Transverse colon (tissue), 4 donors: ENCODE data around the gene CREM. TPM values are rescaled to one million over a fixed set of nuclear protein-coding genes. Genes with fewer than 3 reads are reported as not detected.

ENCODE experiments used
- DNase-seq: peaks from one replicate; pipeline ENCODE4 v3.0.0-alpha.2; 2019
- H3K27ac ChIP-seq, 4 donors: fragments of 200-600 bp; sonication (generic); 2 replicates each; pipeline ENCODE4 v1.5.1; 2016 to 2018; ENCODE audit warnings: inconsistent platforms in 4 of 4
- H3K27me3 ChIP-seq: fragments of 200-600 bp; sonication (generic); 2 replicates; pipeline ENCODE4 v1.5.1; 2017; ENCODE audit warnings: inconsistent platforms
- H3K36me3 ChIP-seq, 4 donors: fragments of 200-600 bp; sonication (generic); 2 replicates each; pipeline ENCODE4 v1.5.1; 2017 to 2019; ENCODE audit warnings: inconsistent platforms in 4 of 4
- H3K4me1 ChIP-seq, 4 donors: fragments of 200-600 bp; sonication (generic); 2 replicates each; pipeline ENCODE4 v1.5.1; 2017 to 2020; ENCODE audit warnings: inconsistent platforms in 4 of 4
- H3K4me3 ChIP-seq, 4 donors: fragments of 200-600 bp; sonication (generic); 1 replicate in 1 of 4; 2 replicates in 3 of 4; pipeline versions ENCODE4 v1.5.1 to v1.6.1; 2017 to 2019; ENCODE audit warnings: inconsistent platforms in 4 of 4
- H3K9me3 ChIP-seq, 2 donors: fragments of 200-600 bp; sonication (generic); 2 replicates each; pipeline ENCODE4 v1.5.1; 2017 to 2019; ENCODE audit warnings: inconsistent platforms in 2 of 2
- CTCF ChIP-seq, 5 experiments: fragments of 200-600 bp in 3 of 5; fragments of 450-650 bp in 2 of 5; sonication (generic) in 3 of 5; IDR thresholded peaks; 1 replicate in 2 of 5; 2 replicates in 3 of 5; pipeline ENCODE4 v1.5.1; 2016 to 2017; ENCODE audit warnings: antibody characterized with exemption in 5 of 5, inconsistent platforms in 3 of 5, mild to moderate bottlenecking in 2 of 5, moderate library complexity in 1 of 5
- EP300 ChIP-seq: sonication (generic); formaldehyde crosslinking; IDR thresholded peaks from one replicate; pipeline ENCODE4 v1.6.1; 2017; ENCODE audit warnings: antibody characterized with exemption, low read depth
- POLR2A ChIP-seq: fragments of 450-650 bp; IDR thresholded peaks from one replicate; pipeline ENCODE4 v1.6.1; 2016; ENCODE audit warnings: antibody characterized with exemption, mild to moderate bottlenecking, moderate library complexity
- POLR2AphosphoS5 ChIP-seq, 3 donors: sonication (generic); formaldehyde crosslinking; IDR thresholded peaks; one replicate each; pipeline ENCODE4 v1.6.1; 2016; ENCODE audit warnings: antibody characterized with exemption in 3 of 3
- WGBS, 2 donors: methylation state at CpG; one replicate each; pipeline ENCODE4 v1.1.5; 2018; ENCODE audit warnings: low coverage in 1 of 2; 5-methylcytosine and 5-hydroxymethylcytosine counted together
- in situ Hi-C, 4 donors: fragments of 200-750 bp; cut with MboI; loops; one replicate each; pipeline versions ENCODE4 v1.15.0 to v1.15.1; 2017; ENCODE audit warnings: low sequenced_read_pairs in 3 of 4, low pct_ligation_motif_present in 1 of 4, low pct_unique_long_range_greater_than_20kb in 1 of 4
- intact Hi-C: fragments of 100-400 bp; cut with DNase I; formaldehyde crosslinking; loops from one replicate; pipeline ENCODE4 v1.15.1; 2023; ENCODE audit warnings: low total_unique reads
- total RNA-seq, 4 donors: library from RNA; depleted of rRNA; stranded (reverse); fragments of >200 nt; gene quantifications; one replicate each; pipeline ENCODE4 v1.1.0, GENCODE V29; 2016

Gene CREM
- total RNA-seq, 4 donors from 2014 or later: 2.8 to 99.9 (median 21.1) TPM

GRCh38 chr10:35184527-35185171, 58.0 kb downstream of the CREM start:
- Histone ChIP-seq H3K27me3 (no peaks in the 10 kb centered on the region), H3K9me3 (no peaks in the 10 kb centered on the region), H3K27ac (no peak overlapping the region), H3K36me3 (no peaks in the 10 kb centered on the region), H3K4me1 (no peaks in the 10 kb centered on the region), H3K4me3 (no peak overlapping the region)
- DNase-seq: no peak
- TF ChIP-seq POLR2A (no peak), EP300 (no peak), POLR2AphosphoS5 (IDR thresholded peaks at IDR 0.05) (no peak), CTCF (IDR thresholded peaks at IDR 0.05) (no peak)
- 66 to 74% methylated on average over 3 to 4 of the region's 4 CpGs for whole genome bisulfite sequencing, 2 donors
- in situ Hi-C loops: no loop called here
- intact Hi-C loops: no loop called here

- intact Hi-C loops: no loop called here
- Histone ChIP-seq H3K27ac (no peak overlapping the region), H3K9me3 (no peaks in the 10 kb centered on the region), H3K4me3 (no peak overlapping the region), H3K27me3 (no peaks in the 10 kb centered on the region), H3K36me3 (no peaks in the 10 kb centered on the region), H3K4me1 (no peaks in the 10 kb centered on the region)
- 83 to 88% methylated on average over 7 to 8 of the region's 8 CpGs for WGBS, 2 donors
- in situ Hi-C loops: no loop called here
- TF ChIP-seq POLR2A: no peak
- TF ChIP-seq CTCF (IDR thresholded peaks at IDR 0.05): no peak
- no peak for TF ChIP-seq POLR2AphosphoS5 (IDR thresholded peaks at IDR 0.05)
- no peak for TF ChIP-seq EP300
- DNase-seq: no peak
Measured at GRCh38 chr10:35185260-35186034, 58.8 kb downstream of the CREM start.

GRCh38 chr10:35188954-35189353, 62.3 kb downstream of the CREM start:
- no peaks in the 10 kb centered on the region for H3K36me3 ChIP-seq
- intact Hi-C loops (no loop called here), in situ Hi-C loops (no loop called here)
- no peak for DNase-seq
- H3K4me1 ChIP-seq: no peaks in the 10 kb centered on the region
- H3K9me3 ChIP-seq: no peaks in the 10 kb centered on the region
- H3K27ac ChIP-seq: no peak overlapping the region
- H3K27me3 ChIP-seq: no peaks in the 10 kb centered on the region
- no peak overlapping the region for H3K4me3 ChIP-seq
- WGBS, 2 donors: 96 to 100% methylated on average over 1 to 3 of the region's 3 CpGs
- TF ChIP-seq EP300 (no peak), CTCF (IDR thresholded peaks at IDR 0.05) (no peak), POLR2A (no peak), POLR2AphosphoS5 (IDR thresholded peaks at IDR 0.05) (no peak)

- WGBS, 2 donors: 54% methylated on average over 2 of the region's 2 CpGs; no CpG with 5 or more reads in 1 of the 2 donors
- Histone ChIP-seq H3K4me3 (no peak overlapping the region), H3K9me3 (no peaks in the 10 kb centered on the region), H3K27ac (peak overlapping the region in 3 of 4 donors; percentile 26 to 55 (median 32)), H3K4me1 (peaks cover 0 to 8% (median 6%) of the 10 kb centered on the region in 4 donors), H3K27me3 (no peaks in the 10 kb centered on the region), H3K36me3 (no peaks in the 10 kb centered on the region)
- peak in 1 of 3 donors; percentile 12 for TF ChIP-seq POLR2AphosphoS5 (IDR thresholded peaks at IDR 0.05)
- TF ChIP-seq POLR2A: no peak
- in situ Hi-C loops (no loop called here), intact Hi-C loops (no loop called here)
- peak; percentile 30 for DNase-seq
Measured at GRCh38 chr10:35191523-35191922, 64.9 kb downstream of the CREM start.
